Hepatocyte (in vitro differentiated cells): ENCODE results near the gene LCE3D. TPM values are rescaled to one million over a fixed set of nuclear protein-coding genes. Genes with fewer than 3 reads are reported as not detected.
"Not testable (repeated sequence)": the region's sequence is repeated elsewhere in the genome, so short reads cannot be mapped to it uniquely, and the experiment has no call there.

Experiments
- DNase-seq: peaks from one replicate; pipeline ENCODE4 v3.0.0-alpha.2; 2016; ENCODE audit warnings: low spot score
- H2AFZ ChIP-seq: fragments of 200-600 bp; sonication (generic); 2 replicates; pipeline ENCODE4 v1.6.0; 2016; ENCODE audit warnings: antibody characterized with exemption, mild to moderate bottlenecking
- H3K27ac ChIP-seq: fragments of 200-600 bp; sonication (generic); 2 replicates; pipeline ENCODE4 v1.5.1; 2016; ENCODE audit warnings: mild to moderate bottlenecking
- H3K27me3 ChIP-seq: fragments of 200-600 bp; sonication (generic); 2 replicates; pipeline ENCODE4 v1.6.1; 2016
- H3K36me3 ChIP-seq: fragments of 200-600 bp; sonication (generic); replicated peaks from 2 replicates; pipeline ENCODE4 v1.5.1; 2016; ENCODE audit warnings: low read depth; ENCODE audit not compliant: insufficient read depth
- H3K4me1 ChIP-seq: fragments of 200-600 bp; sonication (generic); 2 replicates; pipeline ENCODE4 v1.5.1; 2016; ENCODE audit warnings: mild to moderate bottlenecking, moderate library complexity; ENCODE audit not compliant: insufficient read depth
- H3K4me2 ChIP-seq: fragments of 200-600 bp; sonication (generic); 2 replicates; pipeline ENCODE4 v1.6.0; 2016
- H3K4me3 ChIP-seq: fragments of 200-600 bp; sonication (generic); 2 replicates; pipeline ENCODE4 v1.5.1; 2016; ENCODE audit warnings: mild to moderate bottlenecking
- H3K79me2 ChIP-seq: fragments of 200-600 bp; sonication (generic); 2 replicates; pipeline ENCODE4 v1.6.0; 2017; ENCODE audit warnings: mild to moderate bottlenecking
- H3K9me2 ChIP-seq: fragments of 200-600 bp; sonication (generic); replicated peaks from 2 replicates; pipeline ENCODE4 v1.6.0; 2017; ENCODE audit warnings: mild to moderate bottlenecking; ENCODE audit not compliant: insufficient read depth
- H3K9me3 ChIP-seq: fragments of 200-600 bp; sonication (generic); 2 replicates; pipeline ENCODE4 v1.5.1; 2016; ENCODE audit warnings: low read depth, mild to moderate bottlenecking
- H4K20me1 ChIP-seq: fragments of 200-600 bp; sonication (generic); 2 replicates; pipeline ENCODE4 v1.6.0; 2016; ENCODE audit warnings: mild to moderate bottlenecking; ENCODE audit not compliant: insufficient read depth, poor library complexity, severe bottlenecking
- CTCF ChIP-seq: fragments of 200-600 bp; sonication (generic); IDR thresholded peaks from 2 replicates; pipeline ENCODE4 v1.5.1; 2016; ENCODE audit warnings: antibody characterized with exemption, mild to moderate bottlenecking; ENCODE audit not compliant: poor library complexity
- EZH2 ChIP-seq: fragments of 200-600 bp; sonication (generic); IDR thresholded peaks from 2 replicates; pipeline ENCODE4 v1.6.1; 2016; ENCODE audit warnings: antibody characterized with exemption, mild to moderate bottlenecking, borderline replicate concordance
- EZH2phosphoT487 ChIP-seq: fragments of 200-600 bp; sonication (generic); IDR thresholded peaks from one replicate; pipeline ENCODE4 v1.6.1; 2018; ENCODE audit warnings: antibody characterized with exemption, mild to moderate bottlenecking, low read depth, moderate library complexity; ENCODE audit not compliant: unreplicated experiment, severe bottlenecking
- WGBS: methylation state at CpG from one replicate; pipeline ENCODE4 v1.1.6; 2016; ENCODE audit warnings: low lambda C conversion rate; ENCODE audit errors: missing lambda C conversion rate; 5-methylcytosine and 5-hydroxymethylcytosine counted together
- polyA plus RNA-seq: library from polyadenylated mRNA; unstranded; fragments of >200 nt; fragmentation: Nextera tagmentation; extraction: Ambion mirVana; gene quantifications from 2 replicates; pipeline ENCODE4 v1.2.1, GENCODE V29; 2016
- total RNA-seq: library from RNA; depleted of rRNA; stranded (reverse); fragments of >200 nt; gene quantifications from 2 replicates; pipeline ENCODE4 v1.2.3, GENCODE V29; 2014

LCE3D gene
- total and polyA plus RNA-seq, 2 experiments from 2014 or later: not detected

GRCh38 chr1:152565115-152565514 lies 15.2 kb downstream of the LCE3D start:
- no peak overlapping the region for H3K27ac ChIP-seq
- no peaks in the 10 kb centered on the region for H3K4me1 ChIP-seq
- no peaks in the 10 kb centered on the region for H3K9me2 ChIP-seq
- DNase-seq: no peak
- 48% methylated on average over 2 of the region's 2 CpGs for WGBS
- H3K4me2 ChIP-seq: no peak overlapping the region
- H3K36me3 ChIP-seq: no peaks in the 10 kb centered on the region
- no peak overlapping the region for H3K4me3 ChIP-seq
- TF ChIP-seq EZH2 (no peak), CTCF (no peak), EZH2phosphoT487 (no peak)
- H4K20me1 ChIP-seq: no peaks in the 10 kb centered on the region
- no peaks in the 10 kb centered on the region for H3K9me3 ChIP-seq
- no peaks in the 10 kb centered on the region for H3K79me2 ChIP-seq
- no peaks in the 10 kb centered on the region for H3K27me3 ChIP-seq
- H2AFZ ChIP-seq: no peak overlapping the region

- H2AFZ ChIP-seq, DNase-seq, H3K79me2 ChIP-seq, H3K9me3 ChIP-seq, H3K27me3 ChIP-seq, H3K4me1 ChIP-seq, H4K20me1 ChIP-seq, H3K27ac ChIP-seq, H3K4me3 ChIP-seq, H3K9me2 ChIP-seq, H3K36me3 ChIP-seq, H3K4me2 ChIP-seq: not testable (repeated sequence)
- WGBS: 40% methylated on average over 1 of the region's 1 CpG
Measured at GRCh38 chr1:152548358-152548757, 32.0 kb downstream of the LCE3D start.

- no peaks in the 10 kb centered on the region for H4K20me1 ChIP-seq
- H3K27me3 ChIP-seq: no peaks in the 10 kb centered on the region
- DNase-seq: no peak
- H3K79me2 ChIP-seq: no peaks in the 10 kb centered on the region
- H3K4me2 ChIP-seq: no peak overlapping the region
- no peaks in the 10 kb centered on the region for H3K36me3 ChIP-seq
- H3K4me3 ChIP-seq: no peak overlapping the region
- no peaks in the 10 kb centered on the region for H3K9me3 ChIP-seq
- WGBS: 33% methylated on average over 1 of the region's 1 CpG
- no peaks in the 10 kb centered on the region for H3K9me2 ChIP-seq
- H3K4me1 ChIP-seq: no peaks in the 10 kb centered on the region
- H2AFZ ChIP-seq: no peak overlapping the region
- TF ChIP-seq CTCF: no peak
- TF ChIP-seq EZH2phosphoT487: no peak
- TF ChIP-seq EZH2: no peak
- no peak overlapping the region for H3K27ac ChIP-seq
Measured at GRCh38 chr1:152546704-152547103, 33.6 kb downstream of the LCE3D start.

- Histone ChIP-seq H3K9me3 (no peaks in the 10 kb centered on the region), H3K4me2 (no peak overlapping the region), H3K36me3 (no peaks in the 10 kb centered on the region), H3K4me1 (no peaks in the 10 kb centered on the region), H3K9me2 (no peaks in the 10 kb centered on the region), H2AFZ (no peak overlapping the region), H4K20me1 (no peaks in the 10 kb centered on the region), H3K4me3 (no peak overlapping the region), H3K27me3 (no peaks in the 10 kb centered on the region), H3K79me2 (no peaks in the 10 kb centered on the region), H3K27ac (no peak overlapping the region)
- WGBS: 67% methylated on average over 4 of the region's 4 CpGs
- no peak for DNase-seq
- no peak for TF ChIP-seq EZH2
- no peak for TF ChIP-seq CTCF
- no peak for TF ChIP-seq EZH2phosphoT487
Measured at GRCh38 chr1:152543820-152544219, 36.5 kb downstream of the LCE3D start.
